ENCODE data around the gene ANKFN1. TPM values are rescaled to one million over a fixed set of nuclear protein-coding genes. Genes with fewer than 3 reads are reported as not detected.
A peak's percentile ranks its signal among the peaks of the same experiment; 100 is the strongest.
"Not testable (repeated sequence)": the region's sequence is repeated elsewhere in the genome, so short reads cannot be mapped to it uniquely, and the experiment has no call there.

ANKFN1 gene
- total RNA-seq, 1 experiment from 2014 or later: 0.32 TPM

GRCh38 chr17:56230660-56231059, 77.4 kb downstream of the ANKFN1 start:
- DNase-seq (ENCODE audit: low read depth, low spot score): no peak
- in situ Hi-C loops (cut with HindIII; ENCODE audit: low pct_unique_long_range_greater_than_20kb, low sequenced_read_pairs): no loop called here

- in situ Hi-C loops (cut with HindIII; ENCODE audit: low pct_unique_long_range_greater_than_20kb, low sequenced_read_pairs): no loop called here
These were observed 78.0 kb downstream of the ANKFN1 start for GRCh38 chr17:56231252-56231651.

DNA sequence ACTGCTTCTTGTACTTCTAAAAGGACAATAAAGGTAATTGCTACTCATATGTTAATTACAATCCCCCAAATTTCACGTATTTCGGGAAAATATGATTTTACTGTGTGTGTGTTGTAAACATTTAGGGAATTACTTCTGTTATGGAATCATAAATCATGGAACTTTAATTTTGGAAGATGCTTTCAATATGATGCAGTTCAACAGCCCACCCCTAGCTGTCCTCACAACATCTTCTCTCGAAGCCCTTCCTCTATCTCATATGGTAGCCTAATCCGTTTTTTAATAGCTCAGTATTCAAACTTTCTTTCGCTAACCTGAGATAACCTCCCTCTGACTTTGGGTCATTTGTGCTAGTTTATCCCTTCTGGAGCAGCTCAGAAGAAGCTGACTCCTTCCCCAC, 78.4 kb downstream of the ANKFN1 start:
- DNase-seq (ENCODE audit: low read depth, low spot score): peak; percentile 41
- in situ Hi-C loops (cut with HindIII; ENCODE audit: low pct_unique_long_range_greater_than_20kb, low sequenced_read_pairs): no loop called here

More at GRCh38 chr17:56231252-56231651, 78.0 kb downstream of the ANKFN1 start:
- DNase-seq (ENCODE audit: low read depth, low spot score): no peak

- in situ Hi-C loops (cut with HindIII; ENCODE audit: low pct_unique_long_range_greater_than_20kb, low sequenced_read_pairs): no loop called here
- DNase-seq (ENCODE audit: low read depth, low spot score): no peak
These were observed 91.1 kb downstream of the ANKFN1 start for GRCh38 chr17:56244268-56244890.

DNA sequence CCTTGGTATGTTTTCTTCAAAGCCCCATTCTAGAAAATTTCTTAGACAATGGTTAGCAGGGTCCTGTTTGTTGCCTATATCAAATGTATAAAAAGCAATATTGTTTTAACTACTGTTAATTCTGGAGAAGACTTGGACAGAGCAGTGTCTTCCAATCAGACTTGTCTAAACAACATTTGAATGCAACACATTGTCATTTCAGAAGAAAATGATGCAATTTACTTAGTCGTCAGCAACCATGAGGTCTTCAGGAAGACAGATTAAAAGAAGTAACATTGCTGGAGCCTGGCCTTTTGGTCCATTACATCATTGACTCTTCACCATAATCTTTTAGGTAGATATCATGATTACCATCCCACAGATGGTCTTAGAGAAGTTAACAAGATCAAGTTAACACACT, 94.5 kb downstream of the ANKFN1 start:
- in situ Hi-C loops (cut with HindIII; ENCODE audit: low pct_unique_long_range_greater_than_20kb, low sequenced_read_pairs): no loop called here
- DNase-seq (ENCODE audit: low read depth, low spot score): no peak

DNA sequence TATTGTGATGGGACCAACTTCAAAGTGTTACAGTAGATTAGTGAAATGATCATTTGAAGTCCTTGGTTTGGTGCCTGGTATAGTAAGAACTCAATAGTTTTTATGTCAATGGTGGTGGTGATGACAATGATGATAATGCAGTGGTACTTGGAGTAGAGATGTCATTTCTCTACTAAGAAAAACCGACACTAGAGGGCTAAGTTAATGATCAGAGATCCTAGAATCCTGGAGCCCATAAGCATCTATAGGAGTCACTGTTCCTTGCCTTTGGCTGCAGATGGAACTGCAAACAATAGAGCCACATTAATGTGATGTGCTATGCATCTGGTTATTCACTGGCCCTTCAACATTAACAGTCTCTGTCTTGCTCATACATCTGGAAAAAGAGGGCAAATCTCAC, 103.8 kb downstream of the ANKFN1 start:
- peak; percentile 25 for DNase-seq (ENCODE audit: low read depth, low spot score)
- in situ Hi-C loops (cut with HindIII; ENCODE audit: low pct_unique_long_range_greater_than_20kb, low sequenced_read_pairs): no loop called here

- in situ Hi-C loops (cut with HindIII; ENCODE audit: low pct_unique_long_range_greater_than_20kb, low sequenced_read_pairs): no loop called here
- no peak for DNase-seq (ENCODE audit: low read depth, low spot score)
These were observed 107.2 kb downstream of the ANKFN1 start for GRCh38 chr17:56260376-56261002.

GRCh38 chr17:56262803-56263202, 109.5 kb downstream of the ANKFN1 start:
- in situ Hi-C loops (cut with HindIII; ENCODE audit: low pct_unique_long_range_greater_than_20kb, low sequenced_read_pairs): no loop called here

GRCh38 chr17:56269556-56270389, 116.5 kb downstream of the ANKFN1 start:
- DNase-seq (ENCODE audit: low read depth, low spot score): no peak
- in situ Hi-C loops (cut with HindIII; ENCODE audit: low pct_unique_long_range_greater_than_20kb, low sequenced_read_pairs): no loop called here

More at GRCh38 chr17:56262803-56263202, 109.5 kb downstream of the ANKFN1 start:
- DNase-seq (ENCODE audit: low read depth, low spot score): no peak

GRCh38 chr17:56274491-56274890, 121.2 kb downstream of the ANKFN1 start:
- in situ Hi-C loops (cut with HindIII; ENCODE audit: low pct_unique_long_range_greater_than_20kb, low sequenced_read_pairs): no loop called here

DNA sequence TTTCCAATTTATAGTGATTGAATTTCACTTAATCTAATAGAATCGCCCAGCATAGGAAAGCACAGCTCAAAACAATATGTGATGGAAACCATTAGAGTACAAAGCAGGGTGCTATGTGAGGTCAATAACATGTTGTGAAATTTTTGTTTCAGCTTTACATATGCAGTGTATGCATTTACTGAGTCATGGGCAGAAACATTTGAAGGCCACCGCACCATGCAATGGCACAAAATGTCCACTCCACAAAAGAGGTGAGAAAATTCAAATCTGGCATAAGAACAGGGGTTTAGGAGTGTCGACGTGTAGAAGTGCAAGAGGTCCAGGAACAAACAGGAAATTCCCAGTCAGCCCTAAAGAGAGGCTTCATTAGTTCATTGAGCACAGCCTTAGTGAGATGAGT, 131.2 kb downstream of the ANKFN1 start:
- in situ Hi-C loops (cut with HindIII; ENCODE audit: low pct_unique_long_range_greater_than_20kb, low sequenced_read_pairs): no loop called here
- DNase-seq (ENCODE audit: low read depth, low spot score): no peak

More at GRCh38 chr17:56274491-56274890, 121.2 kb downstream of the ANKFN1 start:
- no peak for DNase-seq (ENCODE audit: low read depth, low spot score)

DNA sequence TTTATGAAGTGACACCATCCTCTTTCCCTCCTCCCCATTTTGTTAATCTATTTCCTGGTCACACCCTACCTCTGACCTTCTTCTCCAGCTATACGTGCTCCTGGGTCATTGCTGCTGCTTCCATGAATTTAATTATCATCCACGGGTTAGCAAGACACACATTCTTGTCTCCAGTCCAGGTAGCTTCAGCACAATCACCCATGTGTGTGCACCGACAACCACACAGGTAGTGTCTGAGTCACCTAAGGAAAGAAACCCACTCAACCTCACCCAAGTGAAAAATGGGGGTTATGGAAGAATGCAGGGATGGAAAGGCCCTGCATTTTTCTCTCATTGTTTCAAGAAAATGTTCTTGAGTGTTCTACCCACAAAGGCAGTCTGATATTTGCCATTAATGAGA, 135.5 kb downstream of the ANKFN1 start:
- DNase-seq (ENCODE audit: low read depth, low spot score); in situ Hi-C loops (cut with HindIII; ENCODE audit: low pct_unique_long_range_greater_than_20kb, low sequenced_read_pairs): not testable (repeated sequence)

GRCh38 chr17:56289321-56289720, 136.0 kb downstream of the ANKFN1 start:
- in situ Hi-C loops (cut with HindIII; ENCODE audit: low pct_unique_long_range_greater_than_20kb, low sequenced_read_pairs): no loop called here
- peak; percentile 76 for DNase-seq (ENCODE audit: low read depth, low spot score)

GRCh38 chr17:56290101-56290801, 137.0 kb downstream of the ANKFN1 start:
- no peak for DNase-seq (ENCODE audit: low read depth, low spot score)
- in situ Hi-C loops (cut with HindIII; ENCODE audit: low pct_unique_long_range_greater_than_20kb, low sequenced_read_pairs): no loop called here

DNA sequence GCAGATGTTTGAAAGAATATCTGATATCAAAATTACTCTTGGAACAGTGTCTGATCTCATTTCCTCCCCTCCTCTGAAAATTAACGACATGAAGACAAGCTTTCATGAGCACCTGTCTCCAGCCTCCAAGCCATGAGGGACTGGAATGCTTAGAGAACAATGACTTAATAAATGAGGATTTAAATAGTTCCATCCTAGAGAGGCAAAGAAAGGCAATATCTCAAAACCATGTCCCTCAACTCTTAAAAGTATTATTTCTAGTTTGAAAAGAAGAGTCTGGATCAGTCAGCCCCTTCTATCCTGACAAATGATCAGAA, 137.5 kb downstream of the ANKFN1 start:
- in situ Hi-C loops (cut with HindIII; ENCODE audit: low pct_unique_long_range_greater_than_20kb, low sequenced_read_pairs): no loop called here
- no peak for DNase-seq (ENCODE audit: low read depth, low spot score)

GRCh38 chr17:56291226-56291805, 138.0 kb downstream of the ANKFN1 start:
- DNase-seq (ENCODE audit: low read depth, low spot score): no peak
- in situ Hi-C loops (cut with HindIII; ENCODE audit: low pct_unique_long_range_greater_than_20kb, low sequenced_read_pairs): no loop called here

- no peak for DNase-seq (ENCODE audit: low read depth, low spot score)
- in situ Hi-C loops (cut with HindIII; ENCODE audit: low pct_unique_long_range_greater_than_20kb, low sequenced_read_pairs): no loop called here
These were observed 138.7 kb downstream of the ANKFN1 start for GRCh38 chr17:56292010-56292409.

- DNase-seq (ENCODE audit: low read depth, low spot score): no peak
- in situ Hi-C loops (cut with HindIII; ENCODE audit: low pct_unique_long_range_greater_than_20kb, low sequenced_read_pairs): no loop called here
These were observed 139.3 kb downstream of the ANKFN1 start for GRCh38 chr17:56292578-56292977.
